GM21447 (cell line): ENCODE measurements around the gene LRIT3.
A peak's percentile ranks its signal among the peaks of the same experiment; 100 is the strongest.

Experiments
- ATAC-seq: cut with Tn5 transposase; IDR thresholded peaks from one replicate; pipeline ENCODE4 v1.9.1; 2021; ENCODE audit not compliant: unreplicated experiment

The LRIT3 gene, protein sequence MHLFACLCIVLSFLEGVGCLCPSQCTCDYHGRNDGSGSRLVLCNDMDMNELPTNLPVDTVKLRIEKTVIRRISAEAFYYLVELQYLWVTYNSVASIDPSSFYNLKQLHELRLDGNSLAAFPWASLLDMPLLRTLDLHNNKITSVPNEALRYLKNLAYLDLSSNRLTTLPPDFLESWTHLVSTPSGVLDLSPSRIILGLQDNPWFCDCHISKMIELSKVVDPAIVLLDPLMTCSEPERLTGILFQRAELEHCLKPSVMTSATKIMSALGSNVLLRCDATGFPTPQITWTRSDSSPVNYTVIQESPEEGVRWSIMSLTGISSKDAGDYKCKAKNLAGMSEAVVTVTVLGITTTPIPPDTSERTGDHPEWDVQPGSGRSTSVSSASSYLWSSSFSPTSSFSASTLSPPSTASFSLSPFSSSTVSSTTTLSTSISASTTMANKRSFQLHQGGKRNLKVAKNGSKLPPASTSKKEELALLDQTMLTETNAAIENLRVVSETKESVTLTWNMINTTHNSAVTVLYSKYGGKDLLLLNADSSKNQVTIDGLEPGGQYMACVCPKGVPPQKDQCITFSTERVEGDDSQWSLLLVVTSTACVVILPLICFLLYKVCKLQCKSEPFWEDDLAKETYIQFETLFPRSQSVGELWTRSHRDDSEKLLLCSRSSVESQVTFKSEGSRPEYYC

DNA sequence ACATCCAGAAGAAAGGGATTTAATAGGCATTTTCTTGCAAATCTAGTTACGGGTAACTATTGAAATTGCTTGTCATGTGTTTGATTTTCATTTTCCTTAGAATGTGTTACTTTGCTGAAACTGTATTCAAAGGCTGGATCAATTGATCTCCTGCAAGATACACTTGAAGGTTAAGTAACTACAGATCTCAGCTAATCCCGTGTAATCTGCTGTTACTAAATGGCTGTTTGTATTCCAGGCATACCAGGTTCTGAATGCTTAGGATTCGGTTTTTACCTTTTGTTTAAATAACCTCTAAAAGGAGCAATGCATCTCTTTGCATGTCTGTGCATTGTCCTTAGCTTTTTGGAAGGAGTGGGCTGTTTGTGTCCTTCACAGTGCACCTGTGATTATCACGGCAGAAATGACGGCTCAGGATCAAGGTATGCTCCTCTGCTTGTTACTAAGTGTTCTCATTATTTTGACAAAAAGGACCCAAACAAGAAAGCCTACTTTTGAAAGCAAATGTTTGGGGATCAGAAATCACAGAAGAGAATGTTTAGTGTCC is at the start of gene LRIT3:
TSS of gene LRIT3 (plus strand) at position 212 of the 547 bp plus-strand sequence. CDS start at position 307, 95 bp downstream.
- ATAC-seq: no peak

- ATAC-seq: no peak
These were observed 49.0 kb upstream of the LRIT3 start for GRCh38 chr4:109798866-109799265.

DNA sequence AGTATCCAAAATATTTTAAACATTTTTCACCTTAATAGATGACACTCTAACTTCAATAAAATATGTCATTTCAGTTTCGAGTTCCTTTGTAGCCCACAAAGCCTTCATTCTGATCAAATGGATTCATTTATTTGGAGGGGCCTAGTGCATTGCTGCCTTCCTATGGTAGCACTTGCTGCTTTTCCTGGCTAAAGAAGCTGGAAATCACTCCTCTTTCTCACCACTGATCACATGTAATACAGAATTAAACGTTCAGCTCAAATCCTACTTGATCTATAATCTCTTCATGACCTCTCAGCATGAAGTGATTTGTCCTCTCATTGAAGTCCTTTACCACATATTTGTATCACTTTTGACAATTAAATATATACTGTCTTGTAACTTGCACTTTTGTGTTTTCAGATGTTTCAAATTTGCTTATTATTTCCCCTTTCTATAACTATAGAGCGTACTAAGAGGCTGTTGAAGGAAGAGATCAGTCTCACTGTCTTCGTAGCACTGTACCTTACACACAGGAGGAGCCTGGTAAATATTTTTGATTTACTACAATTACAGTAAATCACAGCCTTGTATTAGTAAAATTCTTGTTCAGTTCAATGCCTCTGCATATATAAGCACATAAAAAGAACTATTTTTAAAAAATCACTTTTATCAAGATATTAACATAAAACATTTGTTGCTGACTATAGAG is 46.7 kb upstream of the LRIT3 start:
- ATAC-seq: no peak

DNA sequence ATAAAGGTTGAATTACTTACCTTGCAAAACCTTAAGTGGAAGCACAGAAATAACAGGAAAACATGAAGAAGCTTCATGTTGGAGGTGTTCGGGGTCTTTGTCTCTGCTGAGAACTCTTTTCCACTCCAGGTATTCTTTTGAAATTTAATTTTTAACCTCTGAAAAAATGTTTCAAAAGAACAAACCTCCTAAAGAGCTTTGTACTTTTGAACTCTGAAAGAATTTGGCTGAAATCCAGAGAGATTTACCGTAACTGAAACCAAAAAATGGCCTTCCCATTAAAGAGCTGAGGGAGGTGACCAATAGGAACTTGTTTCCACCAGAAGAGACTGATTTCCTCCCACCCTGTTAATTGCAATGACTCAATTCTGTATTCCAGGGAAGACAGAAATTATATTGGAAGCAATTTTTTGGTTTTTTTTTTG is 46.0 kb upstream of the LRIT3 start, which contains the start of gene CFI:
TSS of gene CFI (minus strand) at position 105 of the 425 bp plus-strand sequence. CDS start at position 77, 28 bp downstream.
- no peak for ATAC-seq

- ATAC-seq: peak; percentile 77
These were observed 43.9 kb upstream of the LRIT3 start for GRCh38 chr4:109803924-109804571.

GRCh38 chr4:109809655-109810054 is 38.3 kb upstream of the LRIT3 start:
- no peak for ATAC-seq

DNA sequence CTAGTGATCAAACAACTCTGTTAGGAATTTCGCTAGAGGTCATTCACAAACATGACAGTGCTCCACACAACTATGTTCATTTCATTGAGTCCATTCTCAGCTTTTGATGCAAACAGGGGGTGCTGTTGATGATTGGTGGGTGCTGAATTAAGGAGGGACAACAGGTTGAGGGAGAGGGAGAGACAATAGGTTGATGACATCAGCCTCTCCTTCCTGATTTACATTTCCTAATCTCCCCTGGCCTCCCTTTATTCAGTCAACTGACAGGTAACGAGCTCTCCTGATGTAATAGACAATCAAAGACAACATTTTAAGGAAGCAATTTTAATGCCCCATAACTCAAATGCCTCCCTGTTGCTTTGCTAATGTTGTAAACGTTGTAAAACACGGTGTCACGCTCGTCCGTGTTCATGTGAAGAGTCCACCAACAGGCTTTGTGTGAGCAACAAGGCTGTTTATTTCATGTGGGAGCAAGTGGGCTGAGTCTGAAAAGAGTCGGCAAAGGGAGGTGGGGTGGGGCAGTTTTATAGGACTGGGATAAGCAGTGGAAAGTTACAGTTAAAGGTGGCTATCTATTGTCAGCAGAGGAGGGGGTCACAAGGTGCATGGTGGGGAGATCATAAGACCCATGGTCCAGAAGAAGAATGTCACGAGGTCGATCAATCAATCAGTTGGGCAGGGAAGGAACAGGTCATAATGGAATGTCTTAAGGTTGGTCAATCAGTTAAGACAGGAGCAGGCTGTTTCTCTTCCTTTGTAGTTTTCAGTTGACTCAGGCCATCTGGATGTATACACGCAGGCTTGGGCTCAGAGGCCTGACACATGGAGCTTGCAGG is 37.1 kb upstream of the LRIT3 start:
- no peak for ATAC-seq

GRCh38 chr4:109811707-109812106 is 36.2 kb upstream of the LRIT3 start:
- no peak for ATAC-seq

GRCh38 chr4:109815151-109816081 is 32.5 kb upstream of the LRIT3 start, which contains the start of gene GAR1:
Gene GAR1 (plus strand): TSS chr4:109815762. CDS start chr4:109816165, 403 bp downstream.
- peak; percentile 98 for ATAC-seq

DNA sequence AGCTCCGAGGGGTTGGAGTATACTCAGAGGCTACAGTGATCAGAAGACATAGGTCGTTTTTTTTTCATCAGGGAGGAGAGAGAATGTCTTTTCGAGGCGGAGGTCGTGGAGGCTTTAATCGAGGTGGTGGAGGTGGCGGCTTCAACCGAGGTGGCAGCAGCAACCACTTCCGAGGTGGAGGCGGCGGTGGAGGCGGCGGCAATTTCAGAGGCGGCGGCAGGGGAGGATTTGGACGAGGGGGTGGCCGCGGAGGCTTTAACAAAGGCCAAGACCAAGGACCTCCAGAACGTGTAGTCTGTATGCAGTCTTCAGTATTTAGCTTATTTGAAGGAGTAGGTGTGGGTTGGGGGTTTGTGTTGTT is 31.8 kb upstream of the LRIT3 start:
- no peak for ATAC-seq

DNA sequence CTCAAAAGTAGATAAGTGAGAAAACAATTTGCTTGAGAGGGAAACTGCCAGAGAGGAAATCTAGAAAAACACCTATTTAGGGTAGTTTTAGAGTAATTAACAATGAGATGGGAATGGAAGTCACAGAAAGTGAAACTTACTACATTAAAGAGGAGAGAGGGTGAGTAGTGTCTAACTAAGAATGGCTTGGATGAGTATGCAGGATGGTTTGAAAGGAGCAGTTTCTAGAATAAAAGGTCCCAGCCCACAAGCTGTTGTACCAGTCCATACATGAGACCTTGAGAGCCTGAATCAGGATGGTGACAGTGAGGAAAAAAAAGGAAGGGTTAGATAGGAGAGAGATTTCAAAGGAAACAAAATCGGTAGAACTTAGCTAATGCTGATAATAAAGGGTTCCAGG is 31.0 kb upstream of the LRIT3 start:
- ATAC-seq: no peak

DNA sequence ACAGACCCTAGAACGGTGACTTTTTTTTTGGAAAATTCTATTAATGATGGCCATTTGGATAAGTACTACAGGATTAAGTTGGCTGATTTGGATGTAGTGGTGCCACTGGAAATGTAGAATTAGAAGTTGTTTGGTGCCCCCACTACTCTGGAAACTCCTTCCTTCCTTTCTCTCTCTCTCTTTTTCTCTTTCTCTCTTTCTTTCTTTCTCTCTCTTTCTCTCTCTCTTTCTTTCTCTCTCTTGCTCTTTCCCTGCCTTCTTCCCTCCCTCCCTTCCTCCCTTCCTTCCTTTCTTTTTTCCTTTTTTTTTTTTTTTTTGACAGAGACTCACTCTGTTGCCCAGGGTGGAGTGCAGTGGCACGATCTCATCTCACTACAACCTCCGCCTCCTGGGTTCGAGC is 29.6 kb upstream of the LRIT3 start:
- ATAC-seq: no peak

DNA sequence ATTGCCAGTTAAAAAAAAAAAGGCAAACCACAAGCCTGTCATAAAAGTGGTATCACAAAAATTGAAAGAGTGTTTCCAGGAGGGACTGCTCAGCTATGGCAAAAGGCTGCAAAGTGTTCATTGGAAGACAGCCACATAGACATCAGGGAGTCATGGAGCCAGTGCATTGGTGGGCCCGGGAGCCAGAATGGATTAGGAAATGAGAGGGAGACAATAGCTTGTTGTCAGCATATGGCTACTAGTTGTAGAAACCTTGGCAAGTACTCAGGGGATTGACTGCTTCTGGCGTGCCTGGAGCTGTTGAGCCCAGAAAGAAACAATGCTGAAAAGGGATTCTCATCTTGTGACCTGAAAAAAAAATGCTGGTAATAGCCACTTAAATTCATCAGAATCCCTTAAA is 27.3 kb upstream of the LRIT3 start:
- ATAC-seq: no peak

- no peak for ATAC-seq
These were observed 26.7 kb upstream of the LRIT3 start for GRCh38 chr4:109821185-109821584.

- ATAC-seq: peak; percentile 72
These were observed 21.2 kb upstream of the LRIT3 start for GRCh38 chr4:109826719-109827118.

GRCh38 chr4:109827672-109828071 is 20.2 kb upstream of the LRIT3 start, which contains the start of gene RRH:
Gene RRH (plus strand): TSS chr4:109827972. CDS start chr4:109828028, 56 bp downstream.
- ATAC-seq: no peak

DNA sequence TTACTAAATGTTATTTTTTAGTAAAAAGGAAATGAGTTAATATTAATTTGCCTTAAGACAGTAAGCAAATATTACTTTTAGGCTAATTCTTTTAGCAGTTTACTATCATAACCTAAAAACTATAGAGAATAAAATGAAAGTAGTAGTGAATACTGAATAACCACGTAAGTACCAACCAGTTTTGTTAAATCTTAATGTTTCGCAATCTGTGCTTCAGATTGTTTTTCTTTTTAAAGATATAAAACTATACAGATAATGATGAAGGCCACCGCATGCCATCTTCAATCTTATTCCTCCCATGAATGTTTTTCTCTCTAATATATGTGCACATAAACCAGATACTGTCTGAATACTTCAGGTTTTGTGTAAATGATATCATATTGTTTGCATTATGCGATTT is 14.2 kb upstream of the LRIT3 start:
- no peak for ATAC-seq

DNA sequence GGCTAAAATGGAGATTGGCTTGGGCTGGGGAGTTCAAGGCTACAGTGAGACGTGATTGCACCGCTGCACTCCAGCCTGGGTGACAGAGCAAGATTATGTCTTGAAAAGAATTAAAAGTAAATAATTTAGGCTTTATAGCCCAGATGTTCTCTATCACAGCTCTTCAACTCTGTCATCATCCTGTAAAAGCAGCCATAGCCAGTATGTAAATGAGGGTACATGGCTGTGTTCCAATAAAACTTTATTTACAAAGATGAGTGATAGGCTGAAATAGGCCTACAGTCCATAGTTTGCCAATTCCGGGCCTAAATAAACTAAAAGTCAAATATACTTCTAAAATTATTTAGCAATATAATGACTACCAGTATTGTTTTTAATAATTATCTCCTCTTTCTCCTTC is 10.9 kb upstream of the LRIT3 start:
- ATAC-seq: no peak
